GM12878 (cell line): Measurements from ENCODE around the gene RASA4B. TPM values are rescaled to one million over a fixed set of nuclear protein-coding genes. Genes with fewer than 3 reads are reported as not detected.

Source experiments
- ATAC-seq: fragments of 200-7000 bp; cut with Tn5 transposase; 3 replicates; pipeline ENCODE4 v1.9.1; 2020; ENCODE audit warnings: mild to moderate bottlenecking, moderate library complexity
- BruUV-seq: library from RNA; stranded (reverse); fragments of 400-500 nt; replicated peaks from 2 replicates; lab custom pipeline; 2021; lab: Mats Ljungman, UMichigan
- CTCF ChIA-PET: fragments of 300-600 bp; sonication (Branson Sonifier 250); formaldehyde crosslinking; extraction: SDS; loops from one replicate; lab custom pipeline; 2021; ENCODE audit warnings: inconsistent platforms; lab: Yijun Ruan, JAX
- POLR2A ChIA-PET: fragments of 350-600 bp; formaldehyde crosslinking; extraction: SDS; loops from one replicate; lab custom pipeline; 2021; ENCODE audit warnings: inconsistent platforms; lab: Charles Lee
- RAD21 ChIA-PET: fragments of 300-600 bp; sonication (Branson Sonifier 250); formaldehyde crosslinking; loops from one replicate; lab custom pipeline; 2023; ENCODE audit warnings: antibody characterized with exemption; ENCODE audit not compliant: unreplicated experiment; lab: Charles Lee
- SMC1A ChIA-PET: fragments of 300-600 bp; sonication (Branson Sonifier 250); formaldehyde crosslinking; loops from one replicate; lab custom pipeline; 2023; ENCODE audit not compliant: unreplicated experiment, uncharacterized antibody; lab: Charles Lee
- DNase-seq: peaks from one replicate; pipeline ENCODE4 v3.0.0-alpha.2; 2011; ENCODE audit warnings: low read depth, low spot score
- FAIRE-seq: peaks from 3 replicates; lab custom pipeline; 2011; peaks lifted over from hg19 to GRCh38; lab: Jason Lieb, UNC
- H2AFZ ChIP-seq: 2 replicates; pipeline ENCODE4 v1.6.0; 2011; ENCODE audit warnings: low read depth, low read length, control low read depth; ENCODE audit not compliant: control insufficient read depth
- H3K27ac ChIP-seq: 2 replicates; pipeline ENCODE4 v1.5.1; 2011; ENCODE audit warnings: control low read depth; ENCODE audit not compliant: control insufficient read depth, insufficient read depth
- H3K27me3 ChIP-seq, 2 experiments: replicated peaks in 1 of 2; 2 replicates each; pipeline versions ENCODE4 v1.6.0 to v1.6.1; 2011; ENCODE audit warnings: low read length in 1 of 2; ENCODE audit not compliant: control insufficient read depth in 2 of 2, insufficient read depth in 2 of 2
- H3K36me3 ChIP-seq, 2 experiments: 2 replicates each; pipeline ENCODE4 v1.5.1; 2011; ENCODE audit warnings: low read length in 1 of 2; ENCODE audit not compliant: control insufficient read depth in 2 of 2, insufficient read depth in 2 of 2
- H3K4me1 ChIP-seq: 2 replicates; pipeline ENCODE4 v1.6.1; 2011; ENCODE audit warnings: mild to moderate bottlenecking, low read length, moderate library complexity, mixed read lengths; ENCODE audit not compliant: control insufficient read depth, insufficient read depth
- H3K4me2 ChIP-seq: 2 replicates; pipeline ENCODE4 v1.6.0; 2011; ENCODE audit warnings: control low read depth; ENCODE audit not compliant: control insufficient read depth, insufficient read depth
- H3K4me3 ChIP-seq: fragments of 200-600 bp; sonication (generic); 2 replicates; pipeline ENCODE4 v1.5.1; 2016
- H3K79me2 ChIP-seq: 2 replicates; pipeline ENCODE4 v1.6.0; 2011; ENCODE audit warnings: low read length; ENCODE audit not compliant: control insufficient read depth, insufficient read depth
- H3K9ac ChIP-seq: 2 replicates; pipeline ENCODE4 v1.8.0; 2011; ENCODE audit warnings: low read length, control low read depth, mixed read lengths; ENCODE audit not compliant: control insufficient read depth, insufficient read depth
- H3K9me3 ChIP-seq: replicated peaks from 3 replicates; pipeline ENCODE4 v1.5.1; 2011; ENCODE audit warnings: mild to moderate bottlenecking, low read length; ENCODE audit not compliant: control insufficient read depth, insufficient read depth
- H4K20me1 ChIP-seq: 2 replicates; pipeline ENCODE4 v1.6.0; 2011; ENCODE audit not compliant: control insufficient read depth, insufficient read depth
- IKZF1 ChIP-seq: fragments of 450-650 bp; conservative IDR thresholded peaks from 2 replicates; pipeline ENCODE4 v1.6.1; 2017; ENCODE audit warnings: antibody characterized with exemption, mild to moderate bottlenecking
- MEF2B ChIP-seq: fragments of 450-650 bp; IDR thresholded peaks from 2 replicates; pipeline ENCODE4 v1.6.1; 2018; ENCODE audit warnings: mild to moderate bottlenecking, moderate library complexity; ENCODE audit not compliant: partially characterized antibody, poor library complexity, severe bottlenecking
- POLR2A ChIP-seq: IDR thresholded peaks from 2 replicates; pipeline ENCODE4 v1.6.1; 2011; ENCODE audit warnings: low read depth, mild to moderate bottlenecking, low read length
- SRF ChIP-seq, 2 experiments: IDR thresholded peaks; 2 replicates each; pipeline ENCODE4 v1.6.1; 2011; ENCODE audit warnings: low read depth in 2 of 2, low read length in 2 of 2, mild to moderate bottlenecking in 1 of 2, moderate library complexity in 1 of 2
- ZNF592 ChIP-seq: fragments of 450-650 bp; IDR thresholded peaks from 2 replicates; pipeline ENCODE4 v1.6.1; 2017; ENCODE audit warnings: mild to moderate bottlenecking, moderate library complexity
- WGBS: methylation state at CpG from one replicate; pipeline ENCODE4 v1.1.6; 2016; ENCODE audit warnings: low lambda C conversion rate; ENCODE audit not compliant: insufficient replicate concordance, insufficient coverage; ENCODE audit errors: missing lambda C conversion rate; 5-methylcytosine and 5-hydroxymethylcytosine counted together
- in situ Hi-C: fragments of 300-500 bp; cut with MboI; formaldehyde crosslinking; loops from 9 replicates; pipeline ENCODE4 v1.14.3; 2018; ENCODE audit warnings: mixed read lengths
- intact Hi-C: fragments of 100-400 bp; cut with micrococcal nuclease; formaldehyde crosslinking; loops from one replicate; pipeline ENCODE4 v1.14.2; 2022; ENCODE audit not compliant: unreplicated experiment
- polyA plus RNA-seq, 11 experiments: library from polyadenylated mRNA; depleted of rRNA in 4 of 11; unstranded in 6 of 11; stranded (reverse) in 5 of 11; fragments of >200 nt; fragmentation: Nextera tagmentation in 4 of 11; fragmentation: Illumina TruSeq in 1 of 11; extraction: Ambion mirVana in 4 of 11; extraction: Trizol in 1 of 11; gene quantifications; 1 replicate in 1 of 11; 2 replicates in 10 of 11; pipeline versions ENCODE4 v1.2.1 to v1.2.3, GENCODE V29; 2011 to 2016; ENCODE audit warnings: inconsistent platforms in 2 of 11, missing spikeins in 2 of 11, low read depth in 1 of 11
- total RNA-seq, 4 experiments: library from RNA; depleted of rRNA in 3 of 4; stranded (reverse); fragments of >200 nt in 3 of 4; fragmentation: Illumina TruSeq in 1 of 4; extraction: Trizol in 1 of 4; gene quantifications; 2 replicates each; pipeline versions ENCODE4 v1.2.1 to v1.2.3, GENCODE V29; 2013 to 2021
- TF ChIP-seq, protein P1 (sequence below): fragments of 450-650 bp; conservative IDR thresholded peaks from 2 replicates; pipeline ENCODE4 v1.6.1; 2017; ENCODE audit warnings: mild to moderate bottlenecking, moderate library complexity

RASA4B gene
- total and polyA plus RNA-seq, 10 of the 15 experiments (the other 5 are each of a cell fraction or from before 2014, with no cell fraction given), result 0.10 to 16.4 (median 6.4) TPM

DNA sequence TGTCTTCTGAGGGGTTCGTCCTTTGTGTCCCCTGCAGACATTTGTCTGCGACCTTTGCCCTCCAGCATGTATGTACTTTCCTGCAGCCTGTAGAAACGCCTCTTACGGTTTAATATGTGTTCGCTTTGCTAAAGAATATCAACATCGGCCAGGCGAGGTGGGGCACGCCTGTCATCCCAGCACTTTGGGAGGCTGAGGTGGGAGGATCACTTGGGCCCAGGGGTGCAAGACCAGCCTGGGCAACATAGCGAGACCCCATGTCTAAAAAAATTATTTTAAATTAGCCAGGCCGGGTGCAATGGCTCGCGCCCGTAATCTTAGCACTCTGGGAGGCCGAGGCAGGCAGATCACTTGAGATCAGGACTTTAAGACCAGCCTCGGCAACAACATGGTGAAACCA, 68.4 kb downstream of the RASA4B start:
- no peak overlapping the region for H3K9ac ChIP-seq
- FAIRE-seq (no peak), DNase-seq (no peak), ATAC-seq (no peak)
- intact Hi-C loops, result no loop called here
- POLR2A ChIA-PET, result interaction anchor here (0.8 to 1.3 kb wide), 4 partner anchors 11 to 45 kb away, joined by 3 to 4 read pairs (median 4); no protein-coding TSS in a partner anchor
- no peak overlapping the region for H2AFZ ChIP-seq
- H3K27me3 ChIP-seq, result no peaks in the 10 kb centered on the region
- H3K9me3 ChIP-seq, result no peaks in the 10 kb centered on the region
- H3K4me3 ChIP-seq, result no peak overlapping the region
- H3K4me1 ChIP-seq, result peaks cover 16% of the 10 kb centered on the region
- CTCF ChIA-PET, result interaction anchor here (0.7 to 5.4 kb wide), 10 partner anchors 8 to 170 kb away, joined by 3 to 101 read pairs (median 4); partner anchors contain the start of gene PRKRIP1
- H3K4me2 ChIP-seq, result no peak overlapping the region
- no peak overlapping the region for H3K27ac ChIP-seq
- SMC1A ChIA-PET, result interaction anchor here (1.0 to 2.7 kb wide), 6 partner anchors 7 to 53 kb away, joined by 3 to 27 read pairs (median 8); partner anchors contain the start of gene PRKRIP1
- 98% methylated on average over 15 of the region's 15 CpGs for WGBS
- TF ChIP-seq SRF (IDR thresholded peaks at IDR 0.05; ENCODE audit: low read depth in 2 of 2, low read length in 2 of 2) (no peak), MEF2B (no peak), IKZF1 (no peak)
- peaks cover 3% of the 10 kb centered on the region; the same call in 1 of the 2 replicates for H3K79me2 ChIP-seq
- no peaks in the 10 kb centered on the region for H4K20me1 ChIP-seq
- H3K36me3 ChIP-seq, result peaks cover 8 to 22% of the 10 kb centered on the region in 2 experiments; a peak in 3 of 4 replicates
- in situ Hi-C loops, result no loop called here
- no TSS peak for BruUV-seq
- RAD21 ChIA-PET, result interaction anchor here (0.9 to 3.7 kb wide), 2 partner anchors 34 to 45 kb away, joined by 4 to 40 read pairs; no protein-coding TSS in a partner anchor

DNA sequence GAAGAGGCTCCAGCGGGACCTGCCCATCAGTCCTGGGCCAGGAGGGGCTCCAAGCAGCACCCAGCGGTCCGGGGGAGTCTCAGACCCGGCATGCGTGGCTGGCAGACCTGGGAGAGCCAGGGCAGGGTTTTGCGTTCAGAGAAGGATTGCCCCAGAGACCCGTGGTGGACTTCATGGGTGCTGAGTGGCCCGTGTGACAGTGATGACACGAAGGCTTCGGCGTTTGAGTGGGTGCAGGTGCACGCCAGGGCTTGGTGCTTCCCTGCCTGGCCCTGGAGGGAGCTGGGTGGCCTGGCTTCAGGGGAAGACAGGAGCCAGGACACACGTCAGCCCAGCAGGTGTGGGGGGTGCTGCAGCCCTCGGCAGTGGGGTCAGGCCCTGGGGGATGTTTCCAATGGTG, 70.3 kb downstream of the RASA4B start:
- no TSS peak for BruUV-seq
- CTCF ChIA-PET, result interaction anchor here (1.3 kb wide), 1 partner anchor 35 kb away, joined by 4 read pairs; no protein-coding TSS in a partner anchor

More for the DNA sequence above, 70.3 kb downstream of the RASA4B start:
- H3K9me3 ChIP-seq, result no peaks in the 10 kb centered on the region
- SMC1A ChIA-PET, result no interaction called here
- no peaks in the 10 kb centered on the region for H3K27me3 ChIP-seq
- H3K4me1 ChIP-seq, result peaks cover 32% of the 10 kb centered on the region
- H3K4me3 ChIP-seq, result no peak overlapping the region
- POLR2A ChIA-PET, result no interaction called here
- WGBS, result 89% methylated on average over 14 of the region's 14 CpGs
- no peak overlapping the region for H3K9ac ChIP-seq
- ATAC-seq (no peak), FAIRE-seq (no peak)
- RAD21 ChIA-PET, result interaction anchor here (3.7 kb wide), 1 partner anchor 43 kb away, joined by 40 read pairs; no protein-coding TSS in a partner anchor
- no peak overlapping the region for H3K27ac ChIP-seq
- H4K20me1 ChIP-seq, result no peaks in the 10 kb centered on the region
- peaks cover 7% of the 10 kb centered on the region for H3K79me2 ChIP-seq
- H2AFZ ChIP-seq, result no peak overlapping the region
- H3K4me2 ChIP-seq, result no peak overlapping the region
- intact Hi-C loops, result no loop called here
- in situ Hi-C loops, result no loop called here
- H3K36me3 ChIP-seq, result peaks cover 8 to 22% of the 10 kb centered on the region in 2 experiments; a peak in 3 of 4 replicates
- TF ChIP-seq POLR2A (peak; percentile 59), ZNF592 (no peak)
- TF ChIP-seq, protein P1, sequence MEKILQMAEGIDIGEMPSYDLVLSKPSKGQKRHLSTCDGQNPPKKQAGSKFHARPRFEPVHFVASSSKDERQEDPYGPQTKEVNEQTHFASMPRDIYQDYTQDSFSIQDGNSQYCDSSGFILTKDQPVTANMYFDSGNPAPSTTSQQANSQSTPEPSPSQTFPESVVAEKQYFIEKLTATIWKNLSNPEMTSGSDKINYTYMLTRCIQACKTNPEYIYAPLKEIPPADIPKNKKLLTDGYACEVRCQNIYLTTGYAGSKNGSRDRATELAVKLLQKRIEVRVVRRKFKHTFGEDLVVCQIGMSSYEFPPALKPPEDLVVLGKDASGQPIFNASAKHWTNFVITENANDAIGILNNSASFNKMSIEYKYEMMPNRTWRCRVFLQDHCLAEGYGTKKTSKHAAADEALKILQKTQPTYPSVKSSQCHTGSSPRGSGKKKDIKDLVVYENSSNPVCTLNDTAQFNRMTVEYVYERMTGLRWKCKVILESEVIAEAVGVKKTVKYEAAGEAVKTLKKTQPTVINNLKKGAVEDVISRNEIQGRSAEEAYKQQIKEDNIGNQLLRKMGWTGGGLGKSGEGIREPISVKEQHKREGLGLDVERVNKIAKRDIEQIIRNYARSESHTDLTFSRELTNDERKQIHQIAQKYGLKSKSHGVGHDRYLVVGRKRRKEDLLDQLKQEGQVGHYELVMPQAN, result no peak
- TF ChIP-seq, all 136 proteins: peak for 1
- no peak for DNase-seq
